ENCODE data around the gene GPC1. TPM values are rescaled to one million over a fixed set of nuclear protein-coding genes. Genes with fewer than 3 reads are reported as not detected.

Gene GPC1
- total RNA-seq, 1 donor from 2014 or later = 58.0 TPM

DNA sequence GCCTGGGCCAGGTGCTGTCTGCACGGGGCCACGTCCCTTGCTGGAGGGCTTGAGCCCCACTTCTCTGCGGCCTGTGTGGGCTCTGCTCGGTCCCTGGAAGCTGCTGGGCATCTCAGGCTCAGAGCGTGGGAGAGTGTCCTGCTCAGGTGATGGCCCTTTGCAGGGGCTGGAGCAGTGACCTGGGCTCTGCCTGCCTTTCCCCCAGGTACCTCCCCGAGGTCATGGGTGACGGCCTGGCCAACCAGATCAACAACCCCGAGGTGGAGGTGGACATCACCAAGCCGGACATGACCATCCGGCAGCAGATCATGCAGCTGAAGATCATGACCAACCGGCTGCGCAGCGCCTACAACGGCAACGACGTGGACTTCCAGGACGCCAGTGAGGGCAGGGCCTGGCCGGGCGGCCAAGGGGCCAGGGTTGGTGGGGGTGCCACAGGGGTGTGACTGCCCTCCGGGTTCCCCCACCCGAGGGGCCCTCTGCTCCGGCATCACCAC is 29.9 kb downstream of the GPC1 start:
- no peak overlapping the region for H3K4me3 Mint-ChIP-seq
- TF ChIP-seq, protein P1, sequence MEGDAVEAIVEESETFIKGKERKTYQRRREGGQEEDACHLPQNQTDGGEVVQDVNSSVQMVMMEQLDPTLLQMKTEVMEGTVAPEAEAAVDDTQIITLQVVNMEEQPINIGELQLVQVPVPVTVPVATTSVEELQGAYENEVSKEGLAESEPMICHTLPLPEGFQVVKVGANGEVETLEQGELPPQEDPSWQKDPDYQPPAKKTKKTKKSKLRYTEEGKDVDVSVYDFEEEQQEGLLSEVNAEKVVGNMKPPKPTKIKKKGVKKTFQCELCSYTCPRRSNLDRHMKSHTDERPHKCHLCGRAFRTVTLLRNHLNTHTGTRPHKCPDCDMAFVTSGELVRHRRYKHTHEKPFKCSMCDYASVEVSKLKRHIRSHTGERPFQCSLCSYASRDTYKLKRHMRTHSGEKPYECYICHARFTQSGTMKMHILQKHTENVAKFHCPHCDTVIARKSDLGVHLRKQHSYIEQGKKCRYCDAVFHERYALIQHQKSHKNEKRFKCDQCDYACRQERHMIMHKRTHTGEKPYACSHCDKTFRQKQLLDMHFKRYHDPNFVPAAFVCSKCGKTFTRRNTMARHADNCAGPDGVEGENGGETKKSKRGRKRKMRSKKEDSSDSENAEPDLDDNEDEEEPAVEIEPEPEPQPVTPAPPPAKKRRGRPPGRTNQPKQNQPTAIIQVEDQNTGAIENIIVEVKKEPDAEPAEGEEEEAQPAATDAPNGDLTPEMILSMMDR (conservative IDR thresholded peaks at IDR 0.05) = no peak
- DNase-seq (ENCODE audit: extremely low spot score, unreplicated experiment) = no peak
- no peaks in the 10 kb centered on the region for H3K27me3 Mint-ChIP-seq
- no peak overlapping the region for H3K27ac Mint-ChIP-seq
- no peaks in the 10 kb centered on the region for H3K36me3 Mint-ChIP-seq
- H3K9me3 Mint-ChIP-seq = no peaks in the 10 kb centered on the region
- H3K4me1 Mint-ChIP-seq (ENCODE audit: unreplicated experiment) = peaks cover 3% of the 10 kb centered on the region

DNA sequence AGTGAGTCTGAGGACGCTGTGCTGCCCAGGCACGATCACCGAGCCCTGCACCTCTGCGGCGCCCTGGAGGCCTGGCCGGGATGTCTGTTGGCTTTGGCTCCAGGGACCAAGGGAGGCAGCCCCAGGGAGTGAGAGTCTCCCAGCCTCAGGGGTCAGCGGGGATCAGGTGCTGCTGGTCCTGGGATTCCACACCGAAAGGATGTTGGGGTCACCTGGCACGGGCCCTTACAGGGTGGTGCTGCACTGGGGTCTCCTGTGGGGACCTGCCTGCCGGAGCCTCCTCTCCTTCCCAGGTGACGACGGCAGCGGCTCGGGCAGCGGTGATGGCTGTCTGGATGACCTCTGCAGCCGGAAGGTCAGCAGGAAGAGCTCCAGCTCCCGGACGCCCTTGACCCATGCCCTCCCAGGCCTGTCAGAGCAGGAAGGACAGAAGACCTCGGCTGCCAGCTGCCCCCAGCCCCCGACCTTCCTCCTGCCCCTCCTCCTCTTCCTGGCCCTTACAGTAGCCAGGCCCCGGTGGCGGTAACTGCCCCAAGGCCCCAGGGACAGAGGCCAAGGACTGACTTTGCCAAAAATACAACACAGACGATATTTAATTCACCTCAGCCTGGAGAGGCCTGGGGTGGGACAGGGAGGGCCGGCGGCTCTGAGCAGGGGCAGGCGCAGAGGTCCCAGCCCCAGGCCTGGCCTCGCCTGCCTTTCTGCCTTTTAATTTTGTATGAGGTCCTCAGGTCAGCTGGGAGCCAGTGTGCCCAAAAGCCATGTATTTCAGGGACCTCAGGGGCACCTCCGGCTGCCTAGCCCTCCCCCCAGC is 30.5 kb downstream of the GPC1 start:
- Mint-ChIP-seq H3K27ac (no peak overlapping the region), H3K4me1 (ENCODE audit: unreplicated experiment) (peaks cover 8% of the 10 kb centered on the region), H3K27me3 (no peaks in the 10 kb centered on the region), H3K9me3 (no peaks in the 10 kb centered on the region), H3K4me3 (no peak overlapping the region), H3K36me3 (no peaks in the 10 kb centered on the region)
- TF ChIP-seq, protein P1 (conservative IDR thresholded peaks at IDR 0.05) = no peak
- DNase-seq (ENCODE audit: extremely low spot score, unreplicated experiment) = peak; percentile 70

DNA sequence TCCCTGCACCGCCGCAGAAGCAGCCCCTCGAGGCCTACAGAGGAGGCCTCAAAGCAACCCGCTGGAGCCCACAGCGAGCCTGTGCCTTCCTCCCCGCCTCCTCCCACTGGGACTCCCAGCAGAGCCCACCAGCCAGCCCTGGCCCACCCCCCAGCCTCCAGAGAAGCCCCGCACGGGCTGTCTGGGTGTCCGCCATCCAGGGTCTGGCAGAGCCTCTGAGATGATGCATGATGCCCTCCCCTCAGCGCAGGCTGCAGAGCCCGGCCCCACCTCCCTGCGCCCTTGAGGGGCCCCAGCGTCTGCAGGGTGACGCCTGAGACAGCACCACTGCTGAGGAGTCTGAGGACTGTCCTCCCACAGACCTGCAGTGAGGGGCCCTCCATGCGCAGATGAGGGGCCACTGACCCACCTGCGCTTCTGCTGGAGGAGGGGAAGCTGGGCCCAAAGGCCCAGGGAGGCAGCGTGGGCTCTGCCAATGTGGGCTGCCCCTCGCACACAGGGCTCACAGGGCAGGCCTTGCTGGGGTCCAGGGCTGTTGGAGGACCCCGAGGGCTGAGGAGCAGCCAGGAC is 31.2 kb downstream of the GPC1 start:
- TF ChIP-seq, protein P1 (conservative IDR thresholded peaks at IDR 0.05) = no peak
- H3K4me3 Mint-ChIP-seq = no peak overlapping the region
- H3K36me3 Mint-ChIP-seq = no peaks in the 10 kb centered on the region
- no peak for DNase-seq (ENCODE audit: extremely low spot score, unreplicated experiment)
- H3K9me3 Mint-ChIP-seq = no peaks in the 10 kb centered on the region
- no peaks in the 10 kb centered on the region for H3K27me3 Mint-ChIP-seq
- H3K27ac Mint-ChIP-seq = no peak overlapping the region
- peaks cover 8% of the 10 kb centered on the region for H3K4me1 Mint-ChIP-seq (ENCODE audit: unreplicated experiment)

DNA sequence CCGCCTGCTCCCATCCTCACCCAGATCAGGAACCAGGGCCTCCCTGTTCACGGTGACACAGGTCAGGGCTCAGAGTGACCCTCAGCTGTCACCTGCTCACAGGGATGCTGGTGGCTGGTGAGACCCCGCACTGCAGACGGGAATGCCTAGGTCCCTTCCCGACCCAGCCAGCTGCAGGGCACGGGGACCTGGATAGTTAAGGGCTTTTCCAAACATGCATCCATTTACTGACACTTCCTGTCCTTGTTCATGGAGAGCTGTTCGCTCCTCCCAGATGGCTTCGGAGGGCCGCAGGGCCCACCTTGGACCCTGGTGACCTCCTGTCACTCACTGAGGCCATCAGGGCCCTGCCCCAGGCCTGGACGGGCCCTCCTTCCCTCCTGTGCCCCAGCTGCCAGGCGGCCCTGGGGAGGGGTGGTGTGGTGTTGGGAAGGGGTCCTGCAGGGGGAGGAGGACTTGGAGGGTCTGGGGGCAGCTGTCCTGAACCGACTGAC is 31.7 kb downstream of the GPC1 start:
- Mint-ChIP-seq H3K9me3 (no peaks in the 10 kb centered on the region), H3K36me3 (no peaks in the 10 kb centered on the region), H3K4me1 (ENCODE audit: unreplicated experiment) (peaks cover 8% of the 10 kb centered on the region), H3K27me3 (no peaks in the 10 kb centered on the region), H3K4me3 (no peak overlapping the region), H3K27ac (no peak overlapping the region)
- DNase-seq (ENCODE audit: extremely low spot score, unreplicated experiment) = no peak
- TF ChIP-seq, protein P1 (conservative IDR thresholded peaks at IDR 0.05) = no peak

DNA sequence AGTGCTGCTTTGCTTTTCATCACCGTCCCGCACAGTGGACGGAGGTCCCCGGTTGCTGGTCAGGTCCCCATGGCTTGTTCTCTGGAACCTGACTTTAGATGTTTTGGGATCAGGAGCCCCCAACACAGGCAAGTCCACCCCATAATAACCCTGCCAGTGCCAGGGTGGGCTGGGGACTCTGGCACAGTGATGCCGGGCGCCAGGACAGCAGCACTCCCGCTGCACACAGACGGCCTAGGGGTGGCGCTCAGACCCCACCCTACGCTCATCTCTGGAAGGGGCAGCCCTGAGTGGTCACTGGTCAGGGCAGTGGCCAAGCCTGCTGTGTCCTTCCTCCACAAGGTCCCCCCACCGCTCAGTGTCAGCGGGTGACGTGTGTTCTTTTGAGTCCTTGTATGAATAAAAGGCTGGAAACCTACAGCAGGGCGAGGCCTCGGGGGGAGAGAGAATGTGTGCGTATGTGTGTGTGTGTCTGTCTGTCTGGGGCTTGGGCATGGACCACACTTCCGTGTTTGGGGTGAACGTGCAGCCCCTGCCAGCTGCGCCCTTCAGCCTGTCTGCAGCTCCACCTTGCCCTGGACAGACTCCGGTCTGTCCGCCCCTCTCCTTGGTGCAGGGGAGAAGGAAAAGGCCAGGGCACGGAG is 32.3 kb downstream of the GPC1 start:
- Mint-ChIP-seq H3K9me3 (no peaks in the 10 kb centered on the region), H3K27me3 (no peaks in the 10 kb centered on the region), H3K4me1 (ENCODE audit: unreplicated experiment) (peaks cover 8% of the 10 kb centered on the region), H3K4me3 (no peak overlapping the region), H3K27ac (peak overlapping the region; percentile 56), H3K36me3 (no peaks in the 10 kb centered on the region)
- no peak for DNase-seq (ENCODE audit: extremely low spot score, unreplicated experiment)
- TF ChIP-seq, protein P1 (conservative IDR thresholded peaks at IDR 0.05) = no peak
